Effector memory CD4-positive, alpha-beta T cell (primary cell): ENCODE data around the gene LAD1.

ENCODE experiments used
- DNase-seq, 3 donors: peaks; one replicate each; pipeline ENCODE4 v3.0.0-alpha.2; 2020
- H3K27ac ChIP-seq: 2 replicates; pipeline ENCODE4 v1.7.0; 2013; ENCODE audit warnings: mild to moderate bottlenecking, low read length, moderate library complexity; ENCODE audit not compliant: insufficient read depth, poor library complexity, severe bottlenecking
- H3K27me3 ChIP-seq: replicated peaks from 2 replicates; pipeline ENCODE4 v1.7.0; 2013; ENCODE audit warnings: mild to moderate bottlenecking, low read length; ENCODE audit not compliant: insufficient read depth, control insufficient read depth, poor library complexity, severe bottlenecking
- H3K36me3 ChIP-seq: 2 replicates; pipeline ENCODE4 v1.7.0; 2013; ENCODE audit warnings: mild to moderate bottlenecking, low read length, moderate library complexity; ENCODE audit not compliant: control insufficient read depth, insufficient read depth
- H3K4me1 ChIP-seq: 2 replicates; pipeline ENCODE4 v1.7.0; 2013; ENCODE audit warnings: low read length, mild to moderate bottlenecking; ENCODE audit not compliant: control insufficient read depth, insufficient read depth, poor library complexity, severe bottlenecking
- H3K4me3 ChIP-seq: 2 replicates; pipeline ENCODE4 v1.7.0; 2013; ENCODE audit warnings: low read length, low read depth, mild to moderate bottlenecking; ENCODE audit not compliant: insufficient read depth, poor library complexity, severe bottlenecking
- H3K9me3 ChIP-seq: 2 replicates; pipeline ENCODE4 v1.7.0; 2013; ENCODE audit warnings: mild to moderate bottlenecking, low read length, moderate library complexity; ENCODE audit not compliant: control insufficient read depth

LAD1 gene

DNA sequence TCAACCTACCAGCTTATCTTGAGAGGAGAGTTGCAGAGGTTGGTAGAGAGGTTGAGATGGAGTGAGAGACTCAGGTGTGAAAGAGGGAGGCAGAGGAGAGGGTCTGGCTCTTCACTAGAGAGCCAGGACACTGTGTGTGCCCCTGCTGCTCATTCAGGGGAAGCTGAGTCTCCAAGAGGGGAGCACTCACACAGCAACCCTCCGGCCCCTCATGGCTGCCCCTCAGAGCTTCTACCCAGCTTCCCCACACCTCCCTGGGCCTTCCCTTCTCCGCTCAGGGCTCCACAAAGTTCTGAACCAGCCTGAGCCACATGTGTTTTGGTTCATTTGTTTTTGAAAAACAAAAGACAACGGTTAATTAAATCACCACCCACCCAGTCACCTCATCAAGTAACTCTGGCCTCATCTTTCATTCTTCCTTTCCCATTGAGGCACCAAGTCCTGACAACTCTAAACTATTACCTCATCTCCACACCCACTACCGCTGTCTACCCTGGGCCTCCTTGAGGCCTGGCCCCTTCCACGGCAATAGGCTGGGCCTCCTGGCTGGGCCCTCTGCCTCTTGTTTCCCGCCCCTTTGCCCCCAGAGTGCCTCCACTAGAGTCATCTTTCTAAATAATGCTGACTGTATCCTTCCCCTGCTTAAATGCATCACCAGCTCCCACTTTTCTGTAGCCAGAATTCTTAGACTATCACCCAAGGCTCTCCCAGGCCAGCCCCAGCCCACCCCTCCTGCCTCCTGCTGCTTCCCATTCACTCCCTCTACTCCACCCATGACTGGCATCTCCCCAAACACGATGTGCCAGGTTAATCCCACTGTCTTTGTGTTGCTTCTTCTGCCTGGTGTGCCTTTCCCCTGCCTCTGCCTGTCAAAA lies 54.7 kb downstream of the LAD1 start:
- Histone ChIP-seq H3K9me3 (no peaks in the 10 kb centered on the region), H3K4me3 (no peak overlapping the region), H3K36me3 (no peaks in the 10 kb centered on the region), H3K4me1 (no peaks in the 10 kb centered on the region), H3K27me3 (no peaks in the 10 kb centered on the region), H3K27ac (no peak overlapping the region)
- no peak for DNase-seq

DNA sequence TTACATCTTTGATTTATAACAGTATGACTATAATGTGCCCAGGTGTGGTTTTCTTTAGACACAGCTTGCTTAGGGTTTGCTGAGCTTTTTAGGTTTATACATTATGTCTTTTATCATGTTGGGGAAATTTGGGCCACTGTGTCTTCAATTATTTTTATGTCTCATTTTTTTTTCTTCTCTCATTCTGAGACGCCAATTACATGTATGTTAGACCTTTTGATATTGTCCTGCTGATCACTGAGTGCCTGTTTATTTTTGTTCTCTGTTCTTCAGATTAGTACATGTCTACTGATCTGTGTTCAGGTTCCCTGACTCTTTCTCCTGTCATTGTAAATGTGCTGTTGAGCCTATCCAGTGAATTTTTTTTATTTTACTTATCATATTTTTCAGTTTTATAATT lies 57.7 kb downstream of the LAD1 start:
- H3K27me3 ChIP-seq = no peaks in the 10 kb centered on the region
- no peak overlapping the region for H3K27ac ChIP-seq
- H3K4me1 ChIP-seq = no peaks in the 10 kb centered on the region
- H3K4me3 ChIP-seq = no peak overlapping the region
- no peak for DNase-seq
- no peaks in the 10 kb centered on the region for H3K9me3 ChIP-seq
- no peaks in the 10 kb centered on the region for H3K36me3 ChIP-seq

DNA sequence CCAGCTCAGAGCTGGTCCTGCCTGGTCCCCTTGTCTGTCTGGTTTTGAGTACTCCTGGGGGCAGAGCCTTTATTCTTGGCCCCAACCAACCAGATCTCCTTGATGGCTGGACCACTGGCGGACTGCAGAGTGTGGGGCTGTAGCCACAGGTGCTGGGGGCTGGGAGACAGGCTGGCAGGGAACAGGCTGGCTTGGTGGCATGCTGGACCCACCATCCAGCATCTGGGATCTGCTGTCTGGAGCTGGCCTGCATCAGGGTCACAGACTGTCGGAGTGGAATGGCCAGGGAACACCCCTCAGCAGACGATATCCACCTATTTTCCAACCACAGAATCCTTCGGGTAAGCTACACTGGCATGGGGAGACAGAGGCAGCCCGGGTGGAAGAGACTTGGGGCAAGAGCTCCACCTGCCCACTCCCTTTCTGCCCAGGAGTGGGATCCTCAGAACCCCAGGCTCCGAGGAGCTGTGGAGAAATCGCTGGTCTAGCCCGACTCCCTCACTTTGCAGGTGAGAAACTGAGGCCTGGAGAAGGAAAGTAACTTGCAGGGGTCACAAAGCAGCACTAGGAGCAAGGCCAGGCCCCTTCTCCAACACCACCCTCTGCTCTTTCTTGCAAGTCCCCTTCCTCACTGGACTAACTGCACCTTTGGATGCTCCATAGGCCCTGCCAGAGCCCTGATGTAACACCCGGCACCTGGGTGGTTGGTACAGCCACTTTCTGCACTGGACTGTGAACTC lies 62.2 kb downstream of the LAD1 start:
- H3K36me3 ChIP-seq = no peaks in the 10 kb centered on the region
- DNase-seq = no peak
- no peaks in the 10 kb centered on the region for H3K4me1 ChIP-seq
- H3K9me3 ChIP-seq = no peaks in the 10 kb centered on the region
- no peak overlapping the region for H3K27ac ChIP-seq
- no peak overlapping the region for H3K4me3 ChIP-seq
- no peaks in the 10 kb centered on the region for H3K27me3 ChIP-seq

DNA sequence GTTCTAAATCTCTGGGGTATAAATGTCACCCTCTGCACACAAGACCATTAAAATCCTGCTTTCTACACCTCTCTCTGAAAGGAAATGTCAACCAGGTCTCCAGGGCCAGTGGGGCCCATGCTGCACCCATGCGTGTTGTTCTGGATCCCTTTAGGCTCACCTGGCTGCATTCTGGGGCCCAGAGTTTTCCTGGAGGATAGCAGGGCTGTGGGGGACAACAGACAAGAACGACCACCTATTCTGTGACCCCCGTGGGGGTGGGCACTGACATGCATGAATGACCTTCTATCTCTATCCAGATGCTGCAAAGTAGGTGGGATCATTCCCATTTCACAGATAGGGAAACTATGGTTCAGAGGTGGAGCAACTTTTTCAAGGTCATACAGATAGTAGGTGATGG lies 63.2 kb downstream of the LAD1 start:
- Histone ChIP-seq H3K4me3 (no peak overlapping the region), H3K36me3 (no peaks in the 10 kb centered on the region), H3K9me3 (no peaks in the 10 kb centered on the region), H3K4me1 (no peaks in the 10 kb centered on the region), H3K27me3 (no peaks in the 10 kb centered on the region), H3K27ac (no peak overlapping the region)
- no peak for DNase-seq

DNA sequence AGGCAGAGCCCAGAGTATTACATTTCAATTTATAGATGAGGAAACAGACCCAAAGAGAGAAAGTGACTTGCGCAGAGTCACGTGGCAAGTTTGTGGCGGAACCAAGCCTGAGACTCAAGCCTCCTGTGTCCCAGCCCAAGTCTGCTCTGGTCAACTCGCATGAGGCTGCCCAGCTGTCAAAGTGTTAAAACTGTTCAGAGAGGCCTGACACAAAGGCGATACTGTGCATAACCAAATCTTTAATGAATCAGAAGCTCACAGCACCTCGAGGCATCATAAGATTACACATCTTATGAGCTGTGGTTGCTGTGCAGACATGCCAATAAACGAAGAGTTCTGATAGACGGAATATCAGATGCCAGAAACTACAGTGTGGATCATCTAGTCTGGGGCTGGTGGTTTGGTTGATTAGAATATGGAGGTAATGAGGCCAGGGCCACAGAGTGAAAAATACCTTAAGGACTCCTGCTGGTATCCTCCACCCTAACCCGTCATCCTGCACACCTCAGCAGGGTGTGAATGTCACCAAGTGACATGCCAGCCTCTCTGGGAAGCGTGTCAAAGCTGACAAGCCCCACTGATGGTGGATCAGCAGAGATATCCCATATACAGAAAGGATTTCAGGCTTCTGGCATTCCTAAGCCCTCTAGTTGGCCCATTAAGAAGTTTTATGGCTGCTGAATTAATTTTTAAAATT lies 63.8 kb downstream of the LAD1 start:
- Histone ChIP-seq H3K27ac (no peak overlapping the region), H3K9me3 (no peaks in the 10 kb centered on the region), H3K27me3 (no peaks in the 10 kb centered on the region), H3K4me1 (no peaks in the 10 kb centered on the region), H3K36me3 (no peaks in the 10 kb centered on the region), H3K4me3 (no peak overlapping the region)
- DNase-seq = no peak

DNA sequence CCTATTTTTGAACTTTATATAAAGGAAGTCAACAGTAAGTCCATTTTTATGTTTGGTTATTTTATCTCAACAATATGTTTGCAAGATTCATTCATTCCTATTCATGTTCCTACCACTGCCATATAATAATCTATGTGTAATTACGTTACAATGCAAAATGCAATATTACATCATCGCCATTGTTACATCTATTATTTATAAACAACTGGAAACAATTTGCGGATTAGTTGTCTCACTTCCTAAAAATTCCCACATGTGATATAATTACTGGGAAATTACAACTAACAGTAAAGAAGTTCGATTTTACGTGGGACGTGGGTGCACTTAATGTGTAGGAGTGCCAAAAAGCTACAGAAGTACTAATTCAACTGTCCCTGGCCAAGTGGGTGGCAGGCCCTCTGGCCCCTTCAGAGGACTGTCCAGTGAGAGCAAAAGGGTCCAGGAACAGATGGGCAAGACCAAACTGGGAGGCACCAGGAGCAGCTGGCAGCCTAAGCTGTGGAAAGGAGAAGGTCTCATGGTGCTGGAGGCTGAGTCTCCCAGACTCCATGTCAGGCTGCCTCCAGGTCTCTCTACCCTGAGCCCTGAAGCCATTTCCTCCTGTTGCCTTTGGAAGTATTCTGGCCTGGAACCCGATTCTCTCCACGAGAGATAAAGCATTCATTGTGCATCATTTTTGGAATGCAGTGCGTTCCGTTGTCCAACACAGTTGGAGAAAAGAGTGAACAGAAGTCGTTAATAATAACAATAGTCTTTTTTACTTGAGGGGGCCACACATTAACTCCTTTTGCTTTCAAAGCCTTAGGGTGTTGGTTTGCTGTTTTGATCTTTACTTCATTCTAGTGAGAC lies 64.6 kb downstream of the LAD1 start:
- Histone ChIP-seq H3K4me1 (no peaks in the 10 kb centered on the region), H3K27ac (no peak overlapping the region), H3K9me3 (no peaks in the 10 kb centered on the region), H3K4me3 (no peak overlapping the region), H3K27me3 (no peaks in the 10 kb centered on the region), H3K36me3 (no peaks in the 10 kb centered on the region)
- no peak for DNase-seq

DNA sequence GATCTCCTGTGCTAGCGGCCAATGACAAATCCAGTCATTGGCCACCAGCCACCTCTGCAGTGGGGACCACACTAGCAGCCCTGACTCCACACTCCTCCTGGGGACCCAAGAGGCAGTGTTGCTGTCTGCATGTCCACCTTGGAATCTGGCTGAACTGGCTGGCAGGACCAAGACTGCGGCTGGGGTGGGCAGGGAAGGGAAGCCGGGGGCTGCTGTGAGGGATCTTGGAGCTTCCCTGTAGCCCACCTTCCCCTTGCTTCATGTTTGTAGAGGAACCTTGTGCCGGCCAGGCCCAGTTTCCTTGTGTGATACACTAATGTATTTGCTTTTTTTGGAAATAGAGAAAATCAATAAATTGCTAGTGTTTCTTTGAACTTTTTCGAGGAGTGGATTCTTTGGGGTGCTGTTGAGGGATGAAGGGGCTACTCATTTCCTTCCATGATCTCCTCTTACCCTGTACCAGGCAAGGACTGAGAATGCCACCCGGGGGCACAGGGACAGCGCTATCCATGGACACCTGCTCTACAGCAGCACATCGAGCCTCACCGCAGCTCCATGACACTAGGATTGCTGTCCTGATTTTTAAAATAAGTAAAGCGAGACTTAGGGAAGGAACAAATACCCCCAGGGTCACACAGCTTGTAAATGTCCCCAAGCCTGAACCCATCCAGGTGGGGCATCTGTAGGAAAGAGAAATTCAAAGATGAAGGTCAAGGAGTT lies 66.3 kb downstream of the LAD1 start:
- Histone ChIP-seq H3K27ac (no peak overlapping the region), H3K27me3 (no peaks in the 10 kb centered on the region), H3K9me3 (no peaks in the 10 kb centered on the region), H3K36me3 (no peaks in the 10 kb centered on the region), H3K4me1 (no peaks in the 10 kb centered on the region), H3K4me3 (no peak overlapping the region)
- no peak for DNase-seq

DNA sequence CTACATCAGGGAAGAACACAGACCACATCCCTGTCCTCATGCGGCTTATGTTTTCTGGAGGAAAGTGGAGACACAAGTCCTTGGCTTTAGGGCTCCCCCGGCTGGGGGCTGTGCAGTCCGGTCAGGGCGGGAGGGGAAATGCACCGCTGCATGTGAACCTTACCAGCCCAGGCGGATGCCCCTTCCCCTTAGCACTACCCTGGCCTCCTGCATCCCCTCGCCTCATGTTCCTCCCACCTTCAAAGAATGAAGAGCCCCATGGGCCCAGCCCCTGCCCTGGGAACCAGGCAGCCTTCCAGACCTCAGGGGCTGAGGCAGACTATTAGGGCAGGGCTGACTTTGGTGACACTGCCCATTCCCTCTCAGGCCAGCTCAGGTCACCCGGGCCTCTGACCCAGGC lies 67.1 kb downstream of the LAD1 start:
- H3K27ac ChIP-seq = no peak overlapping the region
- H3K27me3 ChIP-seq = no peaks in the 10 kb centered on the region
- no peak overlapping the region for H3K4me3 ChIP-seq
- no peaks in the 10 kb centered on the region for H3K9me3 ChIP-seq
- no peaks in the 10 kb centered on the region for H3K4me1 ChIP-seq
- DNase-seq = no peak
- no peaks in the 10 kb centered on the region for H3K36me3 ChIP-seq

DNA sequence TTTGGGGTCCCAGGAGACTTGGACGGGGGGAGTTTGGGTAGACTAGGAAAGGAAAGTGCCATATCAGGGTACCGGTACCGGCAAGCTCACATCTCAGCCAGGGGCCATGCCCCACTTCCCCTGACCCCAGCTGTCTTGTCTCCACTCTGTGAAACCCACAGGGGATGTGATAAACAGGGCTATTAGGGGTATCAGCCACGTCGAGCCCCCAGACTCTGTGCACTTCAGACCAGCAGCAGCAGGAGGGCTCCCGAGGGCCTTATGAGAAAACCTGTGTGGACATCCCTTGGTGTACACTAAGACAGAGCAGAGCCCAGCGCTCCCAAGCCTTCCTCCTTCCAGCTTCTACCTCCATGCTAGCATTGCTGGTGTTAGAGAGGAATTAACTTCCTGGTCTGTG lies 68.0 kb downstream of the LAD1 start:
- H3K4me3 ChIP-seq = no peak overlapping the region
- no peak for DNase-seq
- H3K27me3 ChIP-seq = no peaks in the 10 kb centered on the region
- no peaks in the 10 kb centered on the region for H3K9me3 ChIP-seq
- H3K4me1 ChIP-seq = no peaks in the 10 kb centered on the region
- no peaks in the 10 kb centered on the region for H3K36me3 ChIP-seq
- no peak overlapping the region for H3K27ac ChIP-seq
